WTC11 (cell line): Measurements from ENCODE around the gene RHEB. TPM values are rescaled to one million over a fixed set of nuclear protein-coding genes. Genes with fewer than 3 reads are reported as not detected.

Experiments
- ATAC-seq: fragments of 200-7000 bp; cut with Tn5 transposase; 2 replicates; pipeline ENCODE4 v1.10.0; 2021; ENCODE audit warnings: mild to moderate bottlenecking, moderate library complexity
- CTCF ChIA-PET: fragments of 300-600 bp; sonication (Branson Sonifier 250); formaldehyde crosslinking; loops from one replicate; lab custom pipeline; 2021; ENCODE audit warnings: antibody characterized with exemption; lab: Charles Lee
- POLR2A ChIA-PET: fragments of 350-600 bp; sonication (Branson Sonifier 250); formaldehyde crosslinking; loops from one replicate; lab custom pipeline; 2021; ENCODE audit warnings: antibody characterized with exemption; lab: Charles Lee
- DNase-seq: peaks from one replicate; pipeline ENCODE4 v3.0.0; 2021; ENCODE audit warnings: low spot score
- H3K27ac Mint-ChIP-seq: 2 replicates; pipeline ENCODE4 v1.8.0; 2021; ENCODE audit warnings: mixed read lengths
- H3K27me3 Mint-ChIP-seq: 2 replicates; pipeline ENCODE4 v1.8.0; 2021; ENCODE audit warnings: low read depth, mild to moderate bottlenecking, moderate library complexity, mixed read lengths
- H3K36me3 Mint-ChIP-seq: 2 replicates; pipeline ENCODE4 v1.8.0; 2021; ENCODE audit warnings: mixed read lengths
- H3K4me1 Mint-ChIP-seq: 2 replicates; pipeline ENCODE4 v1.8.0; 2022; ENCODE audit warnings: mixed read lengths
- H3K4me3 Mint-ChIP-seq: 2 replicates; pipeline ENCODE4 v1.8.0; 2021; ENCODE audit warnings: mild to moderate bottlenecking, moderate library complexity, mixed read lengths
- H3K9me3 Mint-ChIP-seq: 2 replicates; pipeline ENCODE4 v1.8.0; 2021; ENCODE audit warnings: mixed read lengths
- ATF2 ChIP-seq: sonication (generic); formaldehyde crosslinking; IDR thresholded peaks from 2 replicates; pipeline ENCODE4 v1.8.1; 2022; ENCODE audit warnings: low read depth, missing genetic modification reagents, borderline replicate concordance
- E2F1 ChIP-seq: sonication (generic); formaldehyde crosslinking; IDR thresholded peaks from 2 replicates; pipeline ENCODE4 v1.8.0; 2022; ENCODE audit warnings: mild to moderate bottlenecking, missing genetic modification reagents
- ETV6 ChIP-seq: sonication (generic); formaldehyde crosslinking; IDR thresholded peaks from 2 replicates; pipeline ENCODE4 v1.8.1; 2022; ENCODE audit warnings: mild to moderate bottlenecking, missing genetic modification reagents
- GTF2I ChIP-seq: fragments of 250-450 bp; sonication (Bioruptor Pico); conservative IDR thresholded peaks from 2 replicates; pipeline ENCODE4 v1.4.0; 2021; ENCODE audit warnings: mild to moderate bottlenecking
- HMGXB4 ChIP-seq: sonication (generic); formaldehyde crosslinking; IDR thresholded peaks from 2 replicates; pipeline ENCODE4 v1.8.1; 2023; ENCODE audit warnings: mild to moderate bottlenecking, moderate library complexity, missing genetic modification reagents
- IRF1 ChIP-seq: sonication (generic); formaldehyde crosslinking; IDR thresholded peaks from 2 replicates; pipeline ENCODE4 v1.8.0; 2023; ENCODE audit warnings: missing genetic modification reagents
- MAX ChIP-seq: sonication (generic); formaldehyde crosslinking; IDR thresholded peaks from 2 replicates; pipeline ENCODE4 v1.8.0; 2022; ENCODE audit warnings: mild to moderate bottlenecking, missing genetic modification reagents
- NR3C1 ChIP-seq: sonication (generic); formaldehyde crosslinking; conservative IDR thresholded peaks from 2 replicates; pipeline ENCODE4 v1.8.1; 2023; ENCODE audit warnings: low read depth, mild to moderate bottlenecking, missing genetic modification reagents
- RELA ChIP-seq: sonication (generic); formaldehyde crosslinking; IDR thresholded peaks from 2 replicates; pipeline ENCODE4 v1.8.1; 2022; ENCODE audit warnings: missing genetic modification reagents, mild to moderate bottlenecking, borderline replicate concordance
- SMAD4 ChIP-seq: sonication (generic); formaldehyde crosslinking; IDR thresholded peaks from 2 replicates; pipeline ENCODE4 v1.8.0; 2022; ENCODE audit warnings: mild to moderate bottlenecking, missing genetic modification reagents
- TCF7 ChIP-seq: sonication (generic); formaldehyde crosslinking; IDR thresholded peaks from 2 replicates; pipeline ENCODE4 v1.8.0; 2022; ENCODE audit warnings: mild to moderate bottlenecking, low read depth, missing genetic modification reagents, moderate library complexity
- TP53 ChIP-seq: sonication (generic); formaldehyde crosslinking; IDR thresholded peaks from 2 replicates; pipeline ENCODE4 v1.8.1; 2023; ENCODE audit warnings: mild to moderate bottlenecking, missing genetic modification reagents
- USF1 ChIP-seq: sonication (generic); formaldehyde crosslinking; IDR thresholded peaks from 2 replicates; pipeline ENCODE4 v1.8.0; 2022; ENCODE audit warnings: mild to moderate bottlenecking, missing genetic modification reagents
- ZNF138 ChIP-seq: sonication (generic); formaldehyde crosslinking; conservative IDR thresholded peaks from 2 replicates; pipeline ENCODE4 v1.8.1; 2022; ENCODE audit warnings: mild to moderate bottlenecking, moderate library complexity, missing genetic modification reagents
- ZNF232 ChIP-seq: sonication (generic); formaldehyde crosslinking; IDR thresholded peaks from 2 replicates; pipeline ENCODE4 v1.8.0; 2022; ENCODE audit warnings: mild to moderate bottlenecking, missing genetic modification reagents
- ZNF425 ChIP-seq: fragments of 250-450 bp; sonication (Bioruptor Pico); conservative IDR thresholded peaks from 2 replicates; pipeline ENCODE4 v1.9.0; 2021; ENCODE audit warnings: mild to moderate bottlenecking
- ZNF532 ChIP-seq: fragments of 250-450 bp; sonication (Bioruptor Pico); IDR thresholded peaks from 2 replicates; pipeline ENCODE4 v1.9.0; 2021; ENCODE audit warnings: mild to moderate bottlenecking, borderline replicate concordance
- total RNA-seq: library from RNA; stranded (reverse); gene quantifications from 3 replicates; pipeline ENCODE4 v1.2.3, GENCODE V29; 2021

Gene RHEB
- total RNA-seq, 1 experiment from 2014 or later, result 133 TPM

GRCh38 chr7:151509670-151510333, 9.9 kb downstream of the RHEB start:
- Mint-ChIP-seq H3K9me3 (no peaks in the 10 kb centered on the region), H3K27ac (peak overlapping the region; percentile 31), H3K27me3 (no peaks in the 10 kb centered on the region), H3K4me1 (peaks cover 88% of the 10 kb centered on the region), H3K36me3 (no peaks in the 10 kb centered on the region), H3K4me3 (no peak overlapping the region)
- ChIA-PET POLR2A (interaction anchor here (1.4 kb wide), 1 partner anchor 8 kb away, joined by 4 read pairs; no protein-coding TSS in a partner anchor), CTCF (interaction anchor here (1.2 kb wide), 1 partner anchor 10 kb away, joined by 3 read pairs; the partner anchor contains the start of gene RHEB)
- TF ChIP-seq ETV6 (CRISPR knock-in tag) (no peak), RELA (CRISPR knock-in tag) (no peak), E2F1 (no peak), SMAD4 (no peak), IRF1 (CRISPR knock-in tag) (no peak), HMGXB4 (CRISPR knock-in tag) (no peak), TP53 (CRISPR knock-in tag) (no peak), NR3C1 (CRISPR knock-in tag) (no peak), ATF2 (CRISPR knock-in tag) (no peak), ZNF425 (CRISPR knock-in tag) (no peak), USF1 (no peak), ZNF138 (no peak), ZNF532 (CRISPR knock-in tag) (no peak), TCF7 (no peak), MAX (no peak), ZNF232 (no peak), GTF2I (CRISPR knock-in tag) (no peak)
- ATAC-seq (no peak), DNase-seq (no peak)
